GM06990 (cell line): ENCODE data around the gene MCM7.

Experiments used
- DNase-seq: peaks from one replicate; pipeline ENCODE4 v3.0.0-alpha.2; 2011; ENCODE audit not compliant: insufficient read length; ENCODE audit errors: extremely low read depth
- H3K27me3 ChIP-seq: replicated peaks from 2 replicates; pipeline ENCODE4 v1.6.0; 2011; ENCODE audit warnings: low read length; ENCODE audit not compliant: control insufficient read depth, insufficient read depth
- H3K36me3 ChIP-seq: 2 replicates; pipeline ENCODE4 v1.5.1; 2011; ENCODE audit warnings: low read length; ENCODE audit not compliant: control insufficient read depth, insufficient read depth
- H3K4me3 ChIP-seq: replicated peaks from 2 replicates; pipeline ENCODE4 v1.5.1; 2011; ENCODE audit warnings: low read depth, mild to moderate bottlenecking, control low read depth, low read length
- CTCF ChIP-seq: IDR thresholded peaks from 2 replicates; pipeline ENCODE4 v1.5.1; 2011; ENCODE audit warnings: low read length, control low read depth, mild to moderate bottlenecking, inconsistent platforms; ENCODE audit not compliant: insufficient read depth, poor library complexity, severe bottlenecking

MCM7 gene

GRCh38 chr7:100081535-100082102, 19.6 kb downstream of the MCM7 start, which contains the start of gene ZNF3:
ZNF3 (minus strand) TSS chr7:100081723; CDS start chr7:100077357, 4,366 bp downstream.
- no peaks in the 10 kb centered on the region for H3K27me3 ChIP-seq
- H3K36me3 ChIP-seq = peaks cover 8% of the 10 kb centered on the region
- peak; percentile 99 for DNase-seq
- H3K4me3 ChIP-seq = peak within 1 kb of the TSS; percentile 93
- TF ChIP-seq CTCF = peak; percentile 87

- no peak for DNase-seq
Observed at GRCh38 chr7:100080907-100081534, 20.2 kb downstream of the MCM7 start.

GRCh38 chr7:100079024-100079560, 22.1 kb downstream of the MCM7 start:
- H3K36me3 ChIP-seq = peaks cover 21% of the 10 kb centered on the region
- no peak for DNase-seq
- no peak for TF ChIP-seq CTCF
- H3K27me3 ChIP-seq = no peaks in the 10 kb centered on the region
- H3K4me3 ChIP-seq = no peak overlapping the region

More at GRCh38 chr7:100080907-100081534, 20.2 kb downstream of the MCM7 start:
- Histone ChIP-seq H3K4me3 (peak overlapping the region; percentile 93), H3K36me3 (peaks cover 8% of the 10 kb centered on the region), H3K27me3 (no peaks in the 10 kb centered on the region)
- TF ChIP-seq CTCF = no peak

GRCh38 chr7:100077205-100077604, 24.0 kb downstream of the MCM7 start:
- no peak overlapping the region for H3K4me3 ChIP-seq
- peaks cover 36% of the 10 kb centered on the region for H3K36me3 ChIP-seq
- DNase-seq = no peak
- TF ChIP-seq CTCF = no peak
- no peaks in the 10 kb centered on the region for H3K27me3 ChIP-seq

GRCh38 chr7:100075418-100075817, 25.8 kb downstream of the MCM7 start:
- no peak for TF ChIP-seq CTCF
- H3K36me3 ChIP-seq = peaks cover 50% of the 10 kb centered on the region
- no peak for DNase-seq
- H3K27me3 ChIP-seq = no peaks in the 10 kb centered on the region
- no peak overlapping the region for H3K4me3 ChIP-seq
